CD4-positive, alpha-beta T cell treated with Interleukin-17A for 1 hour (primary cell): ENCODE measurements around the gene LLGL1.
A peak's percentile ranks its signal among the peaks of the same experiment; 100 is the strongest.

Source experiments
- DNase-seq: peaks from one replicate; pipeline ENCODE4 v3.0.0-alpha.2; 2020

LLGL1 gene

GRCh38 chr17:18230288-18231141, 5.1 kb downstream of the LLGL1 start:
- DNase-seq = no peak

- no peak for DNase-seq
These were observed 5.7 kb downstream of the LLGL1 start for GRCh38 chr17:18231164-18231563.

- no peak for DNase-seq
These were observed 8.5 kb downstream of the LLGL1 start for GRCh38 chr17:18233803-18234518.

GRCh38 chr17:18234853-18235380, 9.5 kb downstream of the LLGL1 start:
- DNase-seq = no peak

GRCh38 chr17:18235743-18236256, 10.4 kb downstream of the LLGL1 start:
- no peak for DNase-seq

- DNase-seq = no peak
These were observed 11.1 kb downstream of the LLGL1 start for GRCh38 chr17:18236494-18236893.

- DNase-seq = no peak
These were observed 12.0 kb downstream of the LLGL1 start for GRCh38 chr17:18237461-18237860.

GRCh38 chr17:18238299-18238698, 12.9 kb downstream of the LLGL1 start:
- DNase-seq = no peak

- DNase-seq = no peak
These were observed 15.0 kb downstream of the LLGL1 start for GRCh38 chr17:18240449-18240848.

GRCh38 chr17:18241229-18241871, 15.9 kb downstream of the LLGL1 start:
- no peak for DNase-seq

GRCh38 chr17:18245038-18245776, 19.8 kb downstream of the LLGL1 start:
- no peak for DNase-seq

GRCh38 chr17:18246109-18246725, 20.8 kb downstream of the LLGL1 start:
- no peak for DNase-seq

GRCh38 chr17:18246880-18247612, 21.6 kb downstream of the LLGL1 start:
- DNase-seq = peak; percentile 28

GRCh38 chr17:18247613-18248001, 22.2 kb downstream of the LLGL1 start:
- no peak for DNase-seq

- peak; percentile 76 for DNase-seq
These were observed 22.9 kb downstream of the LLGL1 start for GRCh38 chr17:18248300-18248731.

- no peak for DNase-seq
These were observed 23.4 kb downstream of the LLGL1 start for GRCh38 chr17:18248811-18249210.

- no peak for DNase-seq
These were observed 24.8 kb downstream of the LLGL1 start for GRCh38 chr17:18250259-18250658.

GRCh38 chr17:18250708-18251107, 25.3 kb downstream of the LLGL1 start:
- no peak for DNase-seq

- no peak for DNase-seq
These were observed 25.8 kb downstream of the LLGL1 start for GRCh38 chr17:18251204-18251603.

GRCh38 chr17:18252160-18252559, 26.7 kb downstream of the LLGL1 start:
- no peak for DNase-seq

- no peak for DNase-seq
These were observed 27.9 kb downstream of the LLGL1 start for GRCh38 chr17:18253187-18253884.
